ENCODE data around the gene SYNE1.
"Not testable (repeated sequence)": the region's sequence is repeated elsewhere in the genome, so short reads cannot be mapped to it uniquely, and the experiment has no call there.

Gene SYNE1

DNA sequence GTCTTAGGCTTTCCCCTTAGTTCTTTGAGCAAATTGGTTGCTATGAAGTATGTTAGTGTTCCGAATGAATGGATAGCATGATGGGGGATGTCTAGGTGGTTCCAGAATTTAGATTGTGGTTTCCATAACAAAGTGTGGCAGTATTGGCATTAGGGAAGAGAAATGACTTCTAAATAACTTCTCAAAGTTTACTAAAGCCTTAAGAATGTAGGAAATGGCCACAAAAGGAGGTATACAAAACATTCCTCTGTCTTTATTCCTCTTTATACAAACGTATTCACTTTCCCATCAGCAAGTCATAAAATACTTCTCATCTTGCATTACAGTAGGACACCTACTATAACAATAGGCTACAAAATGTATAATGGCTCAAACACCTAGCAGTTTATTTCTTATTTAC is 550.1 kb downstream of the SYNE1 start:
- no peak for DNase-seq

DNA sequence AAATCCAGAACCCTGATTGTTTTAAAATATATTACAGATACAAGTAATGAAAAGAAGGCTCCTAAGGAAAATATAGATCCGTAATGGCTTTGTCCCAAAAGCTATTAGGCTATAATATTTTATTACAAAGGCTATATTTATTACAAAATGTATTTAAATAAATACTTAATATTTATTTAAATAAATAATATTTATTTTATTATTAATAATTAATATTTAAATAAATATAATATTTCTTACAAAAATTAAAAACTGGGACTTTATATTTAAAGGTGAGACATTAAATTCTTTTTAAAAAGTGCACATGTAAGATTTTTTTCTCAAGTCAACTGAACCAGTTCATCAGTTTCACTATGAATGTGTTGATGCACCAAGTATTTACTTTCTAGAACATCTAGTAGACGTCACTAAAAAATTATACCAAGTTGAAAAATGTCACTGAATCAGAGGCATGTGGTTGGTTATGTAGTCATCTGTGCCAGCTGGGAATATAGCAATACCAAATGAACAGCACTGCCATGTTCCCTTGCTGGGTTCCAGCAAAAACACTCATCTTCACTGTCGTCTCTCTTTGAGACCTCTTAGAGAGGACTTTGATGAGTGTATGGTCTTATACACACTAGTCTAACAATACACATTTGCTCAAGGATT is 550.8 kb downstream of the SYNE1 start:
- no peak for DNase-seq

DNA sequence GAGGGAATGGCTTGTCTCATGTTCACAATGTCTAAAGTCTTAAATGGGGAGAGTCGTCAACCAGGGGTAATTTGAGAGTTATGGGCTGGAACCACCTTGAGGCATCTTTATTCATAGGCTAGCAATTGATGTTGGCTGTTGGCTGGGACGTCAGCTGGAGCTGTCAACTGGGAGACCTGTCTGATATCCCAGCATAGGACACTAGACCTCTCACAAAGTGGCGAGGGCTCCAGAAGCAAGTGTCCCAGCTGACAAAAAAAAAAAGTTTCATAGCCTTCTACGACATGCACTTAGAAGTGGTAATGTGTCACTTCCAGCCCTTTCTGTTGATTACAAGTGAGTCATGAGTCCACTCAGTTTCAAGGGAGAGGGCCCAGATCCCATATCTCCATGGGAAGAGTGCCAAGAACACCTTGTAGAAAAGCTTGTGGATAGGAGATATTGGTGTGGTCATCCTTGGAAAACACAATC is 551.7 kb downstream of the SYNE1 start:
- no peak for DNase-seq

DNA sequence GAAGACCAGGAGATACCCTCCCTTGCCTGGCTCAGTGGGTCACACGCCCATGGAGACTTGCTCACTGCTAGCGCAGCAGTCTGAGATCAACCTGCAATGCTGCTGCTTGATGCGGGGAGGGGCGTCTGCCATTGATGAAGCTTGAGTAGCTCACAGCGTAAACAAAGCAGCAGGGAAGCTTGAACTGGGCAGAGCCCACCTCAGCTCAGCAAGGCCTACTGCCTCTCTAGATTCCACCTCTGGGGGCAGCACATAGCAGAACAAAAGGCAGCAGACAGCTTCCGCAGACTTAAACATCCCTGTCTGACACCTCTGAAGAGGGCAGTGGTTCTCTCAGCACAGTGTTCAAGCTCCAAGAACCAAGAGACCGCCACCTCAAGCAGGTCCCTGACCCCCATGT is 558.4 kb downstream of the SYNE1 start:
- no peak for DNase-seq

DNA sequence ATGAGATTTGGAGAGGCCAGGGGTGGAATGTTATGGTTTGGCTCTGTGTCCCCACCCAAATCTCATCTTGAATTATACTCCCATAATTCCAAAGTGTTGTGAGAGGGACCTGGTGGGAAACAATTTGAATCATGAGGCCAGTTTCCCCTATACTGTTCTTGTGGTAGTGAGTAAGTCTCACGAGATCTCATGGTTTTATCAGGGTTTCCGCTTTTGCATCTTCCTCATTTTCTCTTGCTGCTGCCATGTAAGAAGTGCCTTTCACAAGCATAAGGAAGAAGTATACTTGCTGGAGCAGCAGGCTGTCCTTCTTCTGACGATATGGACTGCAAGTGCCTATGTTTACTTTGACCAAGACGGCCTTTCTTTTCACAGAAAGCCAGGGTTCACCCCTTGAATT is 559.2 kb downstream of the SYNE1 start:
- no peak for DNase-seq

DNA sequence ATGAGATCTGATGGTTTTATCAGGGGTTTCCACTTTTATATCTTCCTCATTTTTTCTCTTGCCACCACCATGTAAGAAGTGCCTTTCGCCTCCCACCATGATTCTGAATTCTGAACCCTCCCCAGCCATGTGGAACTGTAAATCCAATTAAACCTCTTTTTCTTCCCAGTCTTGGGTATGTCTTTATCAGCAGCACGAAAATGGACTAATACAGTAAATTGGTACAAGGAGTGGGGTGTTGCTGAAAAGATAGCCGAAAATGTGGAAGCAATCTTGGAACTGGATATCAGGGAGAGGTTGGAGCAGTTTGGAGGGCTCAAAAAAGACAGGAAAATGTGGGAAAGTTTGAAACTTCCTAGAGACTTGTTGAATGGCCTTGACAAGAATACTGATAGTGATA is 560.9 kb downstream of the SYNE1 start:
- not testable (repeated sequence) for DNase-seq

DNA sequence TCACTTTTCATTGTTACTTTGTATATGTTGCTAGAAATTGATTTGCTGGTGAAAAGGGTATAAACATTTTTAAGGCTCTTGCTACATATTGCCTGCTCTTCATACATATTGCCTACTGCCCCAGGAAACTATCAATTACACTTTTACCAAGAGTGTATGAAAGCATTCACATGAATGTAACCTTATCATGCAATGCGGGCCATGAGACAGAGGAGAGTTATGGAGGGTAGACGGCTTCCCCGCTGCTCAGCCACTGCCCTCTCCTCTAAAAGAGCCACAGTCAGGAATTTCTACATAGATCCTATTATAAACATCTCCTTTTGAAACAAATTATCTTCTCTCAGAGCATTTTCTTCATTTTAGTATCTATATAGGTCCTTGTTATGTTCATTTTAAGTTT is 565.3 kb downstream of the SYNE1 start:
- DNase-seq, result no peak

Data from Kasumi-1 (cell line).